ENCODE data around the gene PEA15.

Gene PEA15

GRCh38 chr1:160244209-160244608 is 39.0 kb downstream of the PEA15 start:
- DNase-seq, result no peak

GRCh38 chr1:160245434-160245833 is 40.2 kb downstream of the PEA15 start:
- DNase-seq, result no peak

DNA sequence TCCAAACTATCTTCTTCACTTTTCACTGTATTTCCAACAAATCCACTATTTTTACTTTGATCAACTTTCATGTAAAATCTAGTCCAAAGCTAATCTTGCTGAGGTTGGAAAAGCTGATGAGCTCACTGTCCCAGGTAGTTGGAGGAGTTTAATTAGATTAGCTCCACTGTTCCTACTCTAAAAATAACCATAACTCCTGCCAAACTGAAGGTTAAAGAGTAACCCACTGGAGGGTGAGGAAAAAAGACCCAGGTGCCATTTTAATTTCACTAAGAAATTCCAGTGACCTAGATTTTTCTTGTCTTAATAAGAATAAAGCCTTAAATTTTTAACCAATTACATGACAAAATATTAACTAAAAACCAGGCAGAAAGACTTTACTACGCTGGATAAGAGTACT is 41.9 kb downstream of the PEA15 start:
- DNase-seq, result no peak

GRCh38 chr1:160251011-160251410 is 45.8 kb downstream of the PEA15 start:
- DNase-seq, result no peak

- DNase-seq, result peak; percentile 71 to 85
Measured at GRCh38 chr1:160251687-160252526, 46.7 kb downstream of the PEA15 start.

- no peak for DNase-seq
Measured at GRCh38 chr1:160255781-160256300, 50.7 kb downstream of the PEA15 start.

- DNase-seq, result no peak
Measured at GRCh38 chr1:160256396-160257046, 51.3 kb downstream of the PEA15 start.

DNA sequence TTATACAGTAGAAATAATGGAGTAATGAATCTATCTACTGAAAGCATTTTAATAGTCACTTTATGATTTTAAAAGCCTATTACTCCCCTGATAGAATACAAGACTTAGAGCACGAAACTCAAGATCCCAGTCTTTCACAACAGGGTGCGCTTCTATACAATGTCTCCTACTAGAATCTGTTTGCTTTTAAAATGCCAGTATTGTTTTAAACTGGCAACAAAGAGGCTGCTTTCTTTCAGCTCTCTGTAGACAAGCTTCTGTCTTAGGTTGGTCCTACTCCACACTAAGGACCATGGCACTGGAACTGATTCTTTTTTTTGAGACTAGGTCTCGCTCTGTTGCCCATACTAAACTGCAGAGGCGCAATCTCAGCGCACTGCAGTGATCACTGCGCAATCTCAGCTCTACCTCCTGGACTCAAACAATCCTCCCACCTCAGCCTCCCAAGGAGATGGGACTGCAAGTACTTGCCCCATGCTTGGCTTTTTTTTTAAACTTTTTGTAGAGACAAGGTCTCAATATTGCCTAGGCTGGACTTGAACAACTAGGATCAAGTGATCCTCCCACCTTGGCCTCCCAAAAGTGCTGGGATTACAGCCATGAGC is 52.3 kb downstream of the PEA15 start:
- no peak for DNase-seq

DNA sequence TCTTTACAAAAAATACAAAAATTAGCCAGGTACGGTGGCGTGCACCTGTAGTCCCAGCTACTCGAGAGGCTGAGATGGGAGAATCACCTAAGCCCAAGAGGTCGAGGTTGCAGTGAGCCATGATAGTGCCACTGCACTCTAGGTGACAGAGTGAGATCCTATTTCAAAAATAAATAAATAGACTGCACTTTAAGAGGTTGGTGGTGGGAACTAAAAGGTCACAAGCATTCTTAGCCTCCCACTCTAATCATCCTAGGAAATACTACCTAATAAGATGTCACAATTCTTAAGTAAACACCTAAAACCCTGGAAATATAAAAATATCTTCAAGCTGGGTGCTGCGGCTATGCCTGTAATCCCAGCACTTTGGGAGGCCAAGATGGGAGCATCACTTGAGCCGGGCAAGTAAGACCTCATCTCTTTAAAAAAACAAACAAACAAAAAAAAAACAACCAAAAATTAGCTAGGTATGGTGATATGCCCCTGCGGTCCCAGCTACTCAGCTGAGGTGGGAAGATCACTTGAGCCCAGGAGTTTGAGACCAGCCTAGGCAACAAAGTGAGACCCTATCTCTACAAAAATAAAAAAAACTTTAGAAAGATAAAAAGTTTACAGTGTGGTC is 53.1 kb downstream of the PEA15 start:
- DNase-seq, result no peak

DNA sequence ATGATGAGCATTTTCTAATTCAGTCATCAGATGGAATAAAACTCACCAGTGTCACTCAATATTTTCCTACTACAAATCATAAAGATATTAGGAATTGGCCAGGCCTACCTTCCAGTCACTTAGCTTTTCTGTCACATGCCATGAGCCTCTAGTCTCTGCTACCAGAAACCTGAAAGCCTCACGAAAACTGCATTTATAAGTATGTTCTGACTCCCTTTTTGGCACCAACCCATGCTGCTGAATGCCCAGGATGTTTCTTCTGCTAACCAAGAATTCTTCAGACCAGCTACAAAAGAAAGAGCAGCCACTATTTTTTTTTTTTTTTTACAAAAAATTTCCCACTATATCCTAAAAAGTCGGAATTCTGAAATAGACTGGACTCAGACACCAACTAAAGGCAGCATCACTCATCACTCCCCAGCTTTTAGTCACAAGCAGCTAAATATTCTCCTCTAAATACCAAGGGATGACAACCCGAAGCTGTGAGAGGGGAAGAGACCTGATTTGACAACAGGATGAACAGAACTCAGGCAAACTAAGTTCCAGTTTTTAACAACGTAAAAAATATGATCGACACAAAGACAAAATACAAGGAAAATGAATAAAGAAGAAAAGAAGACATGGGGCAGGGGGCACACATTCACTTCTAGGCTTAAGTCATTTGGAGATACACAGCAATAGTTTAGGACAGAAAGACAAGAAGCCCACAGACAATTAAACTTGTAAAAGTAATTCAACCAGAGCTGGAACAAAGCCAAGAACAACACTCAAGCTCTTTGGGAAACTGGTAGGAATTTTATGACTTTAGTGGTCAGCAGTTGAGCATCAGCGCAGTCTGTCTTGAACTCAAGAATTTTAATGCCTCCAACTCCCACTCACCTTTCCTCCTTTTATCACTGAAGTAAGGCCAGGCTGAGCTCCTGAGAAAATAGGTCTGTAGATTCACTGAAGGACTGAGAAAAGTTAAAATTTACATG is 55.5 kb downstream of the PEA15 start:
- peak in 1 of 2 experiments; percentile 33 for DNase-seq

DNA sequence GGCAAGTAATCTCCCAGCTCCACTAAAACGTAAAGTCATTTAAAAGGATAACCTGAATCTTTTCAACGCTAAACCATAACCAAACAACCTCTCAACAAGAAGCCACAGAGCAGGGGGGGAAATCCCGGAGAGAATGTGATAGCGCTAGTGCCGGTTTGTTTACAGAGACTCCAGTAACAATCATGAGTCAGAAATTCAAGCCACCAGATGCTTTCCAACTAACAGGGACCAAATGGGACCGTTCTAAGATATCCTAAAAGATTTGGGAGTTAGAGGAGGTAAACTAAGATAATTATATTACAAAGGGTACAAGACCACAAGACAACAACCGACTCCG is 56.3 kb downstream of the PEA15 start:
- DNase-seq, result peak; percentile 43 to 72

- peak; percentile 99 for DNase-seq
Measured at GRCh38 chr1:160261893-160262794, 57.0 kb downstream of the PEA15 start, which contains the start of gene DCAF8. DCAF8 (minus strand) TSS chr1:160262549; CDS start chr1:160244008, 18,541 bp downstream.

GRCh38 chr1:160264795-160265307 is 59.7 kb downstream of the PEA15 start:
- no peak for DNase-seq
